K562 (cell line): ENCODE measurements around the gene MED29. TPM values are rescaled to one million over a fixed set of nuclear protein-coding genes. Genes with fewer than 3 reads are reported as not detected.

ENCODE experiments used
- ATAC-seq: fragments of 200-7000 bp; cut with Tn5 transposase; 3 replicates; pipeline ENCODE4 v1.9.1; 2020; ENCODE audit warnings: moderate library complexity
- BruUV-seq: library from RNA; stranded (reverse); fragments of 400-500 nt; replicated peaks from 2 replicates; lab custom pipeline; 2021; lab: Mats Ljungman, UMichigan
- CTCF ChIA-PET: fragments of 300-600 bp; formaldehyde crosslinking; extraction: SDS; loops from one replicate; lab custom pipeline; 2021; ENCODE audit warnings: low intra/inter-chr PET ratio; lab: Yijun Ruan, JAX
- POLR2A ChIA-PET: fragments of 300-600, 350-650 bp; sonication (Branson Sonifier 250); formaldehyde crosslinking; extraction: SDS; loops from one replicate; lab custom pipeline; 2021; ENCODE audit warnings: antibody characterized with exemption, inconsistent platforms; lab: Yijun Ruan, JAX
- DNase-seq, 4 experiments: peaks; one replicate each; pipeline versions ENCODE4 v3.0.0 to v3.0.0-alpha.2; 2011 to 2018; ENCODE audit warnings: low spot score in 3 of 4, mixed read lengths in 3 of 4; ENCODE audit errors: extremely low read depth in 1 of 4
- FAIRE-seq: peaks from 2 replicates; lab custom pipeline; 2011; peaks lifted over from hg19 to GRCh38; lab: Jason Lieb, UNC
- H2AFZ ChIP-seq: 2 replicates; pipeline ENCODE4 v1.6.0; 2011; ENCODE audit warnings: low read depth, low read length, control low read depth, inconsistent platforms
- H3K27ac ChIP-seq: fragments of 200-600 bp; 3 replicates; pipeline ENCODE4 v1.8.0; 2011; ENCODE audit warnings: low read depth, mild to moderate bottlenecking, control low read depth, inconsistent platforms, low read length, moderate library complexity, mixed read lengths; ENCODE audit errors: extremely low read depth
- H3K27me3 ChIP-seq, 2 experiments: fragments of 300-600 bp in 1 of 2; 2 replicates in 1 of 2; 3 replicates in 1 of 2; pipeline versions ENCODE4 v1.6.0 to v1.8.0; 2011; ENCODE audit warnings: inconsistent platforms in 2 of 2, low read length in 2 of 2, mild to moderate bottlenecking in 1 of 2, mixed read lengths in 1 of 2, moderate library complexity in 1 of 2; ENCODE audit not compliant: control insufficient read depth in 2 of 2, insufficient read depth in 2 of 2
- H3K36me3 ChIP-seq: fragments of 300-600 bp; 3 replicates; pipeline ENCODE4 v1.8.0; 2011; ENCODE audit warnings: mild to moderate bottlenecking, low read length, inconsistent platforms; ENCODE audit not compliant: control insufficient read depth, insufficient read depth
- H3K4me1 ChIP-seq, 2 experiments: fragments of 200-600 bp in 1 of 2; replicated peaks in 1 of 2; 2 replicates in 1 of 2; 3 replicates in 1 of 2; pipeline versions ENCODE4 v1.5.1 to v1.8.0; 2011; ENCODE audit warnings: inconsistent platforms in 2 of 2, low read length in 2 of 2, mild to moderate bottlenecking in 1 of 2, mixed read lengths in 1 of 2, moderate library complexity in 1 of 2; ENCODE audit not compliant: control insufficient read depth in 2 of 2, insufficient read depth in 2 of 2
- H3K4me2 ChIP-seq: 2 replicates; pipeline ENCODE4 v1.6.1; 2011; ENCODE audit warnings: low read length, control low read depth, inconsistent platforms, mixed read lengths; ENCODE audit not compliant: insufficient read depth
- H3K4me3 ChIP-seq: fragments of 200-600 bp; sonication (generic), shearing (Covaris generic); 2 replicates; pipeline ENCODE4 v1.5.1; 2016; ENCODE audit warnings: control low read depth, inconsistent platforms
- H3K79me2 ChIP-seq: fragments of 200-600 bp; 3 replicates; pipeline ENCODE4 v1.8.0; 2011; ENCODE audit warnings: low read length, inconsistent platforms; ENCODE audit not compliant: control insufficient read depth, insufficient read depth
- H3K9ac ChIP-seq, 2 experiments: 2 replicates each; pipeline versions ENCODE4 v1.6.0 to v1.6.1; 2011; ENCODE audit warnings: low read depth in 2 of 2, low read length in 2 of 2, control low read depth in 1 of 2, inconsistent platforms in 1 of 2, mild to moderate bottlenecking in 1 of 2, mixed read lengths in 1 of 2; ENCODE audit not compliant: insufficient read depth in 1 of 2
- H3K9me1 ChIP-seq: one replicate; pipeline ENCODE4 v1.6.0; 2011; ENCODE audit warnings: inconsistent platforms, mild to moderate bottlenecking, low read length, moderate library complexity; ENCODE audit not compliant: control insufficient read depth, insufficient read depth
- H3K9me3 ChIP-seq: replicated peaks from 2 replicates; pipeline ENCODE4 v1.5.1; 2011; ENCODE audit warnings: low read depth, low read length, inconsistent platforms; ENCODE audit not compliant: control insufficient read depth, insufficient read depth
- H4K20me1 ChIP-seq: replicated peaks from 2 replicates; pipeline ENCODE4 v1.6.1; 2011; ENCODE audit warnings: low read length, inconsistent platforms, mixed read lengths; ENCODE audit not compliant: control insufficient read depth, insufficient read depth
- KLF10 ChIP-seq: fragments of 250-450 bp; sonication (Bioruptor Pico); IDR thresholded peaks from 2 replicates; pipeline ENCODE4 v1.6.1; 2021; ENCODE audit warnings: matching md5 sums
- POLR2A ChIP-seq: fragments of 450-650 bp; conservative IDR thresholded peaks from 2 replicates; pipeline ENCODE4 v1.6.1; 2016
- SP1 ChIP-seq: sonication (generic); formaldehyde crosslinking; IDR thresholded peaks from 2 replicates; pipeline ENCODE4 v1.8.1; 2022; ENCODE audit warnings: mild to moderate bottlenecking, missing genetic modification reagents
- TSC22D4 ChIP-seq: fragments of 450-650 bp; IDR thresholded peaks from 2 replicates; pipeline ENCODE4 v1.6.1; 2016; ENCODE audit warnings: missing genetic modification characterization, missing biosample characterization, control low read depth
- ZFX ChIP-seq: sonication (generic); formaldehyde crosslinking; IDR thresholded peaks from 2 replicates; pipeline ENCODE4 v1.8.0; 2022; ENCODE audit warnings: mild to moderate bottlenecking, missing genetic modification reagents, moderate library complexity
- ZNF133 ChIP-seq: fragments of 250-450 bp; sonication (Bioruptor Pico); IDR thresholded peaks from 2 replicates; pipeline ENCODE4 v1.4.0; 2020; ENCODE audit warnings: mild to moderate bottlenecking
- ZNF589 ChIP-seq: fragments of 200-800 bp; sonication (Bioruptor generic); IDR thresholded peaks from 2 replicates; pipeline ENCODE4 v1.6.1; 2016; ENCODE audit warnings: low read depth, missing genetic modification characterization, missing compliant biosample characterization
- ZNF75A ChIP-seq: fragments of 450-650 bp; formaldehyde crosslinking; IDR thresholded peaks from 2 replicates; pipeline ENCODE4 v1.4.0; 2020; ENCODE audit warnings: mild to moderate bottlenecking
- WGBS: fragments of 100-300 bp; shearing (Covaris generic); methylation state at CpG from one replicate; pipeline ENCODE4 v1.1.6; 2016; ENCODE audit warnings: low coverage, mixed read lengths; ENCODE audit not compliant: insufficient coverage; ENCODE audit errors: missing lambda C conversion rate; 5-methylcytosine and 5-hydroxymethylcytosine counted together
- in situ Hi-C: fragments of 300-500 bp; cut with MboI; formaldehyde crosslinking; loops from 4 replicates; pipeline ENCODE4 v1.15.0; 2018; ENCODE audit warnings: inconsistent platforms, mixed read lengths
- intact Hi-C: fragments of 100-400 bp; cut with micrococcal nuclease; formaldehyde crosslinking; loops from 2 replicates; pipeline ENCODE4 v1.14.2; 2022
- polyA plus RNA-seq, 8 experiments: library from polyadenylated mRNA; depleted of rRNA in 4 of 8; stranded (reverse) in 5 of 8; unstranded in 3 of 8; fragments of >200 nt; fragmentation: Nextera tagmentation in 2 of 8; fragmentation: Illumina TruSeq in 1 of 8; extraction: Ambion mirVana in 2 of 8; extraction: Trizol in 1 of 8; gene quantifications; 2 replicates each; pipeline versions ENCODE4 v1.2.1 to v1.2.3, GENCODE V29; 2011 to 2014; ENCODE audit warnings: inconsistent platforms in 1 of 8, missing spikeins in 1 of 8
- total RNA-seq, 7 experiments: library from RNA; depleted of rRNA in 6 of 7; stranded (reverse); fragments of >200 nt in 6 of 7; fragmentation: Illumina TruSeq in 2 of 7; extraction: Trizol in 2 of 7; gene quantifications; 2 replicates each; pipeline versions ENCODE4 v1.2.1 to v1.2.3, GENCODE V29; 2011 to 2021; ENCODE audit warnings: low replicate concordance in 1 of 7
- TF ChIP-seq, protein P1 (sequence below): fragments of 450-650 bp; formaldehyde crosslinking; conservative IDR thresholded peaks from 2 replicates; pipeline ENCODE4 v1.4.0; 2022; ENCODE audit warnings: mild to moderate bottlenecking, missing genetic modification characterization
- TF ChIP-seq, protein P2 (sequence below): fragments of 450-650 bp; IDR thresholded peaks from 2 replicates; pipeline ENCODE4 v1.6.1; 2016
- TF ChIP-seq, protein P3 (sequence below): fragments of 250-450 bp; sonication (Bioruptor Pico); IDR thresholded peaks from 2 replicates; pipeline ENCODE4 v1.5.1; 2021; ENCODE audit warnings: mild to moderate bottlenecking

MED29 gene
- total and polyA plus RNA-seq, 9 of the 15 experiments (the other 6 are each of a cell fraction or from before 2014, with no cell fraction given): 1.8 to 22.6 (median 12.4) TPM

DNA sequence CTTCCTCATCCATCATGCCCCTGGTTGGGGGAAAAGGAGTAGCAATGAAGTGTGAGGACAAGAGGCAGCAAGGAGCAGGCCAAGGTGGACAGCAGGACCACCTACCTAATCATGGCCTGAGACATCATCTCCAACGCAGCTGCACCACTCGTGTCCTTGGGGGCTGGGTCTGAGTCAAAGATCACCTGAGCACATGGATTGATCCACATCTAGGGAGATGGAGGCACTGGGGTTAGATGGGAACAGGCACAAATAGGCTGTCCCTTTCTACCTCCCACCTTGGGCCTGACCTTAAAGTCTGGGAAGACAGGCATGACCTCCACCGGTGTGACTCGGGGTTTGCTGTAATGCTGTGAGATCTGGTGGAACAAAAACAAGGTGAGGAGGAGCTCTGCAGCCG, 2.5 kb upstream of the MED29 start:
- Histone ChIP-seq H3K9me1 (no peaks in the 10 kb centered on the region), H3K79me2 (peaks cover 27% of the 10 kb centered on the region), H3K36me3 (peaks cover 67% of the 10 kb centered on the region), H4K20me1 (0 out of 2 replicates have a peak, but pooled peaks cover 7% of the 10 kb centered on the region), H3K9ac (no peak overlapping the region), H3K4me3 (no peak overlapping the region), H3K4me1 (peaks cover 11 to 22% of the 10 kb centered on the region in 2 experiments), H3K9me3 (no peaks in the 10 kb centered on the region), H2AFZ (no peak overlapping the region), H3K4me2 (no peak overlapping the region), H3K27ac (no peak overlapping the region; the same call in 2 of the 3 replicates), H3K27me3 (no peaks in the 10 kb centered on the region)
- DNase-seq: no peak
- no peak for ATAC-seq
- ChIA-PET CTCF (no interaction called here), POLR2A (interaction anchor here (0.6 to 2.0 kb wide), 2 partner anchors 9 to 15 kb away, joined by 3 to 5 read pairs; no protein-coding TSS in a partner anchor)
- in situ Hi-C loops (no loop called here), intact Hi-C loops (no loop called here)
- TF ChIP-seq ZNF589 (CRISPR knock-in tag) (no peak), POLR2A (0 out of 2 replicates have a peak, but pooled peaks have one; percentile 27)
- BruUV-seq: TSS peak; percentile 70
- no peak for FAIRE-seq
- 89% methylated on average over 5 of the region's 5 CpGs for WGBS

DNA sequence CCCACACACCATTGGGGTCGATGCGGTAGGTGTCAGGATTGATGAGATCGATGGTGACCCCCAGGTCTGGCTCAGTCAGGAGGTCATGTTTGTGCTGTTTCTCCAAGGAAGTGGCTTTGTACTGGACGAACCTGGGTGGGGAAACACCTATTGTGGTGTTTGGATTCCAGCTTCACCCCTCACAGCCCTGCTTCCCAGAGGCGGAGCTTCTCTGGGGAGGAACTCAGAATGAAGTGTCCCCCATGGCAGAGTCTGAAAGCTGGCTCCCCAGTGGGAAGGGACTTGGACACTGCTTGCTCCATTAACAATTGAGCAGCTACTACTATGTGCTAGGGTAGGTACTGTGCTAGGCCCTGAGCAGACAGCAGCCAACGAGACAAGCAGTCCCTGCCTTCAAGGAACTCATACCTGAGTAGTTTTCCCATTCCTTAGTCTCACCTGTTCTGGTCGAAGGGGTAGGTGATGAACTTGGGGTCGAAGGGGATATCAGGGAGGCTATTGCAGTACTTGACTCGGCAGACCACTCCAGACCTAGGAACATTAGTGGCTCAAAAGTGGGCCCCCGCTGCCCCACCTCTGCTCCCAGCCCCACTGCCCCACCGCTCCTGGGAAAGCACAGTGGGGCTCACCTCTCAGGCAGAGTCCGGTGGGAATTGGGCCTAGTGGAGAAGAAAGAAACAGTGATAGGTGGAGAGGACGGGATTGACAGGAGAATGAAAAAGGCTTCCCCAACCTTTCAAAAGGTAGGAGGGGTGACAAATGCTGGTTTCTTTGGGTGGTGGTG, 1.4 kb upstream of the MED29 start:
- in situ Hi-C loops (no loop called here), intact Hi-C loops (loop anchor here (2.0 kb wide), 2 partner anchors 45 to 55 kb away; partner anchors contain the start of gene SUPT5H)
- H3K9me1 ChIP-seq: no peaks in the 10 kb centered on the region
- BruUV-seq: no TSS peak
- FAIRE-seq: no peak
- peak overlapping the region; percentile 95 for H3K4me3 ChIP-seq
- WGBS: 58% methylated on average over 12 of the region's 13 CpGs
- H3K4me1 ChIP-seq: peaks cover 11 to 22% of the 10 kb centered on the region in 2 experiments
- H4K20me1 ChIP-seq: 0 out of 2 replicates have a peak, but pooled peaks cover 7% of the 10 kb centered on the region
- H3K9me3 ChIP-seq: no peaks in the 10 kb centered on the region
- peak overlapping the region; percentile 96 to 97 for H3K9ac ChIP-seq
- H2AFZ ChIP-seq: no peak overlapping the region
- peaks cover 27% of the 10 kb centered on the region for H3K79me2 ChIP-seq
- no peak for DNase-seq
- ChIA-PET POLR2A (interaction anchor here (1.5 to 2.0 kb wide), 4 partner anchors 9 to 43 kb away, joined by 3 to 15 read pairs (median 7); partner anchors contain the start of gene ZFP36), CTCF (no interaction called here)
- ATAC-seq: no peak
- H3K27ac ChIP-seq: peak overlapping the region; percentile 99; the same call in 2 of the 3 replicates
- H3K27me3 ChIP-seq: no peaks in the 10 kb centered on the region
- H3K36me3 ChIP-seq: peaks cover 61% of the 10 kb centered on the region
- H3K4me2 ChIP-seq: peak overlapping the region; percentile 97
- TF ChIP-seq, protein P1, sequence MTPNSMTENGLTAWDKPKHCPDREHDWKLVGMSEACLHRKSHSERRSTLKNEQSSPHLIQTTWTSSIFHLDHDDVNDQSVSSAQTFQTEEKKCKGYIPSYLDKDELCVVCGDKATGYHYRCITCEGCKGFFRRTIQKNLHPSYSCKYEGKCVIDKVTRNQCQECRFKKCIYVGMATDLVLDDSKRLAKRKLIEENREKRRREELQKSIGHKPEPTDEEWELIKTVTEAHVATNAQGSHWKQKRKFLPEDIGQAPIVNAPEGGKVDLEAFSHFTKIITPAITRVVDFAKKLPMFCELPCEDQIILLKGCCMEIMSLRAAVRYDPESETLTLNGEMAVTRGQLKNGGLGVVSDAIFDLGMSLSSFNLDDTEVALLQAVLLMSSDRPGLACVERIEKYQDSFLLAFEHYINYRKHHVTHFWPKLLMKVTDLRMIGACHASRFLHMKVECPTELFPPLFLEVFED (CRISPR knock-in tag): no peak
- TF ChIP-seq SP1 (CRISPR knock-in tag) (no peak), KLF10 (CRISPR knock-in tag) (no peak), TSC22D4 (tag) (no peak), ZNF133 (CRISPR knock-in tag) (no peak), ZFX (CRISPR knock-in tag) (no peak), ZNF75A (CRISPR knock-in tag) (no peak)
- TF ChIP-seq, protein P2, sequence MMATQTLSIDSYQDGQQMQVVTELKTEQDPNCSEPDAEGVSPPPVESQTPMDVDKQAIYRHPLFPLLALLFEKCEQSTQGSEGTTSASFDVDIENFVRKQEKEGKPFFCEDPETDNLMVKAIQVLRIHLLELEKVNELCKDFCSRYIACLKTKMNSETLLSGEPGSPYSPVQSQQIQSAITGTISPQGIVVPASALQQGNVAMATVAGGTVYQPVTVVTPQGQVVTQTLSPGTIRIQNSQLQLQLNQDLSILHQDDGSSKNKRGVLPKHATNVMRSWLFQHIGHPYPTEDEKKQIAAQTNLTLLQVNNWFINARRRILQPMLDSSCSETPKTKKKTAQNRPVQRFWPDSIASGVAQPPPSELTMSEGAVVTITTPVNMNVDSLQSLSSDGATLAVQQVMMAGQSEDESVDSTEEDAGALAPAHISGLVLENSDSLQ: no peak; the same call in 1 of the 2 replicates
- TF ChIP-seq, protein P3, sequence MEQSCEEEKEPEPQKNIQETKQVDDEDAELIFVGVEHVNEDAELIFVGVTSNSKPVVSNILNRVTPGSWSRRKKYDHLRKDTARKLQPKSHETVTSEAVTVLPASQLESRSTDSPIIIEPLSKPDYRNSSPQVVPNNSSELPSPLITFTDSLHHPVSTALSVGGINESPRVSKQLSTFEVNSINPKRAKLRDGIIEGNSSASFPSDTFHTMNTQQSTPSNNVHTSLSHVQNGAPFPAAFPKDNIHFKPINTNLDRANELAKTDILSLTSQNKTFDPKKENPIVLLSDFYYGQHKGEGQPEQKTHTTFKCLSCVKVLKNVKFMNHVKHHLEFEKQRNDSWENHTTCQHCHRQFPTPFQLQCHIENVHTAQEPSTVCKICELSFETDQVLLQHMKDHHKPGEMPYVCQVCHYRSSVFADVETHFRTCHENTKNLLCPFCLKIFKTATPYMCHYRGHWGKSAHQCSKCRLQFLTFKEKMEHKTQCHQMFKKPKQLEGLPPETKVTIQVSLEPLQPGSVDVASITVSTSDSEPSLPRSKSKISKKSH: no peak
